Colonic mucosa (tissue), 4 donors: ENCODE data around the gene ADAD2. TPM values are rescaled to one million over a fixed set of nuclear protein-coding genes. Genes with fewer than 3 reads are reported as not detected.

ENCODE experiments used
- DNase-seq: peaks from one replicate; pipeline ENCODE4 v3.0.0-alpha.2; 2020
- H3K27ac ChIP-seq: fragments of 200-600 bp; one replicate; pipeline ENCODE4 v1.8.0; 2021
- H3K27me3 ChIP-seq: fragments of 200-600 bp; one replicate; pipeline ENCODE4 v1.8.0; 2021
- H3K36me3 ChIP-seq: fragments of 200-600 bp; one replicate; pipeline ENCODE4 v1.8.0; 2021
- H3K4me1 ChIP-seq: fragments of 200-600 bp; one replicate; pipeline ENCODE4 v1.8.0; 2021; ENCODE audit warnings: mild to moderate bottlenecking
- H3K4me3 ChIP-seq: fragments of 200-600 bp; one replicate; pipeline ENCODE4 v1.8.0; 2021
- H3K9ac ChIP-seq, 2 donors: one replicate each; pipeline ENCODE4 v1.7.0; 2013; ENCODE audit warnings: control low read depth in 2 of 2, low read depth in 2 of 2, low read length in 2 of 2
- H3K9me3 ChIP-seq: fragments of 200-600 bp; one replicate; pipeline ENCODE4 v1.8.0; 2021
- intact Hi-C: fragments of 100-400 bp; cut with DNase I; formaldehyde crosslinking; loops from one replicate; pipeline ENCODE4 v1.14.1; 2022
- total RNA-seq, 2 donors: library from RNA; stranded (reverse); fragmentation: NEBNext Ultra II Directional in 1 of 2; extraction: Animal tissue kit (Norgen Biotek cat#: 25700) in 1 of 2; gene quantifications; one replicate each; pipeline ENCODE4 v1.2.1, GENCODE V29; 2021
- TF ChIP-seq, protein P1 (sequence below): fragments of 200-600 bp; IDR thresholded peaks from one replicate; pipeline ENCODE4 v1.8.0; 2022; ENCODE audit warnings: antibody characterized with exemption, mild to moderate bottlenecking
- donor health status: healthy.
- donor health status: DM: no; HTN: no; CAD: no.
- donor health status: DM: no; HTN: no; CAD: no.

The ADAD2 gene
- total RNA-seq, 2 donors from 2014 or later, result not detected

DNA sequence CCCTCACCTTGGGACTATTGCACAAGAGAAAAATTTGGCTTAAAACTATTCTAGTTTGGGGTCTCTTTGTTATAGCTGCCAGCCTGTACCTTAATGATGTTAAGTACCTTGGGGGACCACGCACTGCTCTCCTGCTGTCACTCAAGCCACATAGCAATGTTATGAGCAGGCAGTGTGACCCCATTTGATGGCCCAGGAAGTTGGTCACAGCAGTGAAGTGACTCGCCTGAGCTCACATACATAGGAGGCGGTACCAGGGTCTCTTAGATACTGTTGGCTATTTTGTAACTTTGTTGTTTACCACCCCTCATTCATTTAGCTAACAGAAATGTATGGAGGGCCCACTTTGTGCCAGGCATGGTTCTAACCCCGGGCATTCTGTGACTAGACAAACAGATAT lies 32.5 kb downstream of the ADAD2 start:
- H3K9ac ChIP-seq, result no peak overlapping the region
- intact Hi-C loops, result no loop called here
- H3K9me3 ChIP-seq, result no peaks in the 10 kb centered on the region

DNA sequence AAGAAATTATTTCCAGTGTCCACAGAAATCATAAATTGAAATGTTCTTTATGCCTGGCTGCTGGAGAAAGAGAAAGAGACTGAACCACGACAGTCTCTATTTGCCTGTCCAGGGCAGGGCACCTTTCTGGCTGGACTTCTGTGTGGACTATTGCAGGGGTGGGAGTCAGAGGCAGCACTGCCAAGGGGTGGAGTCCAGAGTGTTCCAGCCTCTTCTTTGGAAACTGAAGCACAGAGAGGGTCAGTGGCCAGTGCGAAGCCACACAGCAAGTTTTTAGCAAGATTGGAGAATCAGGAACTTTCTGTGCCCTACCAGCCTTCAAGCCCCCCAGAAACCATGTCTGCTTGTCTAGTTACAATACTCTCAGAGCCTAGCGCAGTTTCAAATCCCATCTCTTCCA lies 33.6 kb downstream of the ADAD2 start:
- no peak overlapping the region for H3K9ac ChIP-seq
- no peak for DNase-seq
- H3K27ac ChIP-seq, result no peak overlapping the region
- H3K4me1 ChIP-seq, result no peaks in the 10 kb centered on the region
- intact Hi-C loops, result no loop called here
- H3K4me3 ChIP-seq, result no peak overlapping the region
- no peaks in the 10 kb centered on the region for H3K9me3 ChIP-seq
- TF ChIP-seq, protein P1, sequence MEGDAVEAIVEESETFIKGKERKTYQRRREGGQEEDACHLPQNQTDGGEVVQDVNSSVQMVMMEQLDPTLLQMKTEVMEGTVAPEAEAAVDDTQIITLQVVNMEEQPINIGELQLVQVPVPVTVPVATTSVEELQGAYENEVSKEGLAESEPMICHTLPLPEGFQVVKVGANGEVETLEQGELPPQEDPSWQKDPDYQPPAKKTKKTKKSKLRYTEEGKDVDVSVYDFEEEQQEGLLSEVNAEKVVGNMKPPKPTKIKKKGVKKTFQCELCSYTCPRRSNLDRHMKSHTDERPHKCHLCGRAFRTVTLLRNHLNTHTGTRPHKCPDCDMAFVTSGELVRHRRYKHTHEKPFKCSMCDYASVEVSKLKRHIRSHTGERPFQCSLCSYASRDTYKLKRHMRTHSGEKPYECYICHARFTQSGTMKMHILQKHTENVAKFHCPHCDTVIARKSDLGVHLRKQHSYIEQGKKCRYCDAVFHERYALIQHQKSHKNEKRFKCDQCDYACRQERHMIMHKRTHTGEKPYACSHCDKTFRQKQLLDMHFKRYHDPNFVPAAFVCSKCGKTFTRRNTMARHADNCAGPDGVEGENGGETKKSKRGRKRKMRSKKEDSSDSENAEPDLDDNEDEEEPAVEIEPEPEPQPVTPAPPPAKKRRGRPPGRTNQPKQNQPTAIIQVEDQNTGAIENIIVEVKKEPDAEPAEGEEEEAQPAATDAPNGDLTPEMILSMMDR, result no peak
- no peaks in the 10 kb centered on the region for H3K36me3 ChIP-seq
- no peaks in the 10 kb centered on the region for H3K27me3 ChIP-seq

More for the DNA sequence above, 32.5 kb downstream of the ADAD2 start:
- H3K4me1 ChIP-seq, result no peaks in the 10 kb centered on the region
- TF ChIP-seq, protein P1, result no peak
- no peaks in the 10 kb centered on the region for H3K36me3 ChIP-seq
- no peaks in the 10 kb centered on the region for H3K27me3 ChIP-seq
- DNase-seq, result no peak
- no peak overlapping the region for H3K4me3 ChIP-seq
- no peak overlapping the region for H3K27ac ChIP-seq

DNA sequence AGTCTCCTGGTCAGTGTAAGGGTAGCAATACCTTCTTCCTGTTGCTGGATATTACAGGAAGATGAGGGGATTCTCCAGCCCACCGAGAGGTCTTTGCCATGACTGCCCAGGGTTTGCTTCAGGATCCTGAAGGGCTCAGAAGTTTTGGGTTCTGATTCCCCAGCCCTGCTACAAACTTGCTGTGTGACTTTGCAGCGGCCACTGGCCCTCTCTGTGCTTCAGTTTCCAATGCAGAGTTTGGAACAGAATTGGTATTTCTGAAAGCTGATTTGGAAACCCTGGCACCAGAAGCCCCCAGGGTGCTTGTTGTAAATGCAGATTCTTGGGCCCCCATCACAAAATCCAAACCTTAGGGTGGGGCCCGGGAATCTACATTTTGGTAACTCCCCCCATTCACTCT lies 34.2 kb downstream of the ADAD2 start:
- no peak overlapping the region for H3K27ac ChIP-seq
- no peaks in the 10 kb centered on the region for H3K4me1 ChIP-seq
- TF ChIP-seq, protein P1, result no peak
- H3K4me3 ChIP-seq, result no peak overlapping the region
- H3K27me3 ChIP-seq, result no peaks in the 10 kb centered on the region
- H3K36me3 ChIP-seq, result no peaks in the 10 kb centered on the region
- no peak for DNase-seq
- intact Hi-C loops, result no loop called here
- no peak overlapping the region for H3K9ac ChIP-seq
- no peaks in the 10 kb centered on the region for H3K9me3 ChIP-seq

DNA sequence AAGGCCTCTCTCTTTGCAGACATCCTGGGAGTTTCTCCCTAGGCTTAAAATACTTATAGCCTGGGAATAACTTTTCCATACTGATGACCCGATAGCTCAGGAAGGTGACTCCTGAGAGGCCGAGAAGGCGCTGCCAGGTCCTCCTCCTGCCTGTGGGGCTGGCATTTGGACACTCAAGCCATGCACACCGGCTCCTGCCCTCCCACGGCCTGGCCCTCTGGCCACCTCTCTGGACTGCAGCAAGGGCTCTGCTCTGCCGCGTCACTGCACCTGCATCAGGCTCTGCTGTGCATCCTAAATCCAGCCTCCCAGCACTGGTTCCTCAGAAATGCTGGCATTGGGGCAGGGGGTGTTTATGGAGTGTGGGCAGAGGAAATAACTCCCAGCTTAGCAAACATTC lies 34.6 kb downstream of the ADAD2 start:
- H3K9ac ChIP-seq, result no peak overlapping the region
- no peak overlapping the region for H3K27ac ChIP-seq
- H3K27me3 ChIP-seq, result no peaks in the 10 kb centered on the region
- no peaks in the 10 kb centered on the region for H3K4me1 ChIP-seq
- H3K9me3 ChIP-seq, result no peaks in the 10 kb centered on the region
- intact Hi-C loops, result no loop called here
- TF ChIP-seq, protein P1, result no peak
- no peak for DNase-seq
- no peaks in the 10 kb centered on the region for H3K36me3 ChIP-seq
- H3K4me3 ChIP-seq, result no peak overlapping the region

DNA sequence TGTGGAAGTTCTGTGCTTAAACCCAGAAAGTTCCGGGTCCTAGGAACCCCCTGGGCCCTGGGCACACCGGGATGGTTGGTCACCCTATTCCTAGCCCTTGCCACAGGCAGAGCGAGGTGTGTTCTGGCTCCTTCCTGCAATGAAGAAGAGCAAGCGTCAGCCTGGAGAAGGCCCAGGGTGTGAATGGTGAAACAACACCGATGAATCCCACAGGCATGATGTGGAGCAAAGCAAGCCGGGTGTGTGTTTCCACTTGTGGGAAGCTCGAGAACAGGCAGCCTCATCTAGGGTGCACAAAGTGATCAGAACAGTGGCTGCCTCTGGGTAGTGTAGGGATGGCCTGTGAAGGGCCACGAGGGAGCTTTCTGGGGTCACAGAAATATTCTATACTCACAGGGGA lies 35.1 kb downstream of the ADAD2 start:
- Histone ChIP-seq H3K27ac (no peak overlapping the region), H3K9ac (no peak overlapping the region), H3K27me3 (no peaks in the 10 kb centered on the region), H3K9me3 (no peaks in the 10 kb centered on the region), H3K4me3 (no peak overlapping the region), H3K36me3 (no peaks in the 10 kb centered on the region), H3K4me1 (no peaks in the 10 kb centered on the region)
- TF ChIP-seq, protein P1, result no peak
- intact Hi-C loops, result no loop called here
- no peak for DNase-seq

DNA sequence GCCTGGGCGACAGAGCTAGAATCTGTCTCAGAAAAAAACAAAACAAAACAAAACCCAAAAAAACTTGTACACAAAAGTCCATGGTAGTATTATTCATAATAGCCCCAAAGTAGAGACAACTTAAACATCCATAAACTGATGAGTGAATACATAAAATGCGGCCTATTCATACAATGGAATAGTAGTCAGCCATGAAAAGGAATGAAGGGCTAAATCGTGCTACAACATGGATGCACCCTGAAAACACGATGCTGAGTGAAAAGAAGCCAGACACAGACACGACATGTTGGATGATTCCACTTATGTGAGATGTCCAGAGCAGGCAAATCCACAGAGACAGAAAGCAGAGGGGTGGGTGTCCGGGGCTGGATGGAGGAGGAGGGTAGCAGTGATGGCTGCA lies 36.6 kb downstream of the ADAD2 start:
- Histone ChIP-seq H3K9ac (no peak overlapping the region), H3K27me3 (no peaks in the 10 kb centered on the region), H3K4me1 (no peaks in the 10 kb centered on the region), H3K27ac (no peak overlapping the region), H3K9me3 (no peaks in the 10 kb centered on the region), H3K36me3 (no peaks in the 10 kb centered on the region), H3K4me3 (no peak overlapping the region)
- DNase-seq, result no peak
- intact Hi-C loops, result no loop called here
- TF ChIP-seq, protein P1, result no peak
